CD4-positive, alpha-beta T cell (primary cell): ENCODE results near the gene OTUD5. TPM values are rescaled to one million over a fixed set of nuclear protein-coding genes. Genes with fewer than 3 reads are reported as not detected.

ENCODE experiments used
- ATAC-seq: fragments of 200-7000 bp; cut with Tn5 transposase; one replicate; pipeline ENCODE4 v1.10.0; 2022; ENCODE audit warnings: mild to moderate bottlenecking; ENCODE audit not compliant: poor library complexity
- CTCF ChIA-PET: fragments of 350-600 bp; sonication (Branson Sonifier 250); formaldehyde crosslinking; loops from one replicate; lab custom pipeline; 2021; ENCODE audit warnings: antibody characterized with exemption, inconsistent platforms; lab: Charles Lee
- POLR2A ChIA-PET: fragments of 350-600 bp; sonication (Branson Sonifier 250); formaldehyde crosslinking; loops from one replicate; lab custom pipeline; 2021; ENCODE audit warnings: antibody characterized with exemption, inconsistent platforms; lab: Charles Lee
- DNase-seq, 14 experiments: peaks; one replicate each; pipeline ENCODE4 v3.0.0-alpha.2; 2013 to 2020; ENCODE audit warnings: mixed read lengths in 2 of 14
- H3K27ac ChIP-seq, 2 donors: one replicate each; pipeline versions ENCODE4 v1.5.1 to v1.7.0; 2013; ENCODE audit warnings: low read length in 2 of 2, low read depth in 1 of 2, mild to moderate bottlenecking in 1 of 2
- H3K27me3 ChIP-seq, 2 experiments: 1 replicate in 1 of 2; 2 replicates in 1 of 2; pipeline versions ENCODE4 v1.6.1 to v1.7.0; 2013; ENCODE audit warnings: low read length in 2 of 2, control low read depth in 1 of 2, mild to moderate bottlenecking in 1 of 2, moderate library complexity in 1 of 2; ENCODE audit not compliant: insufficient read depth in 2 of 2, control insufficient read depth in 1 of 2
- H3K36me3 ChIP-seq: one replicate; pipeline ENCODE4 v1.6.1; 2013; ENCODE audit warnings: low read length, control low read depth; ENCODE audit not compliant: insufficient read depth
- H3K4me1 ChIP-seq: one replicate; pipeline ENCODE4 v1.6.1; 2013; ENCODE audit warnings: low read length, control low read depth; ENCODE audit not compliant: insufficient read depth
- H3K4me3 ChIP-seq: one replicate; pipeline ENCODE4 v1.5.1; 2013; ENCODE audit warnings: mild to moderate bottlenecking, low read length, moderate library complexity
- H3K9me3 ChIP-seq, 2 experiments: 1 replicate in 1 of 2; 2 replicates in 1 of 2; pipeline versions ENCODE4 v1.6.1 to v1.7.0; 2013; ENCODE audit warnings: low read length in 2 of 2, mild to moderate bottlenecking in 2 of 2, control low read depth in 1 of 2, moderate library complexity in 1 of 2; ENCODE audit not compliant: control insufficient read depth in 1 of 2, insufficient read depth in 1 of 2
- H3K27ac Mint-ChIP-seq: one replicate; pipeline ENCODE4 v1.8.0; 2020; ENCODE audit warnings: mixed read lengths
- H3K27me3 Mint-ChIP-seq: one replicate; pipeline ENCODE4 v1.8.0; 2021; ENCODE audit warnings: mixed read lengths
- H3K36me3 Mint-ChIP-seq: one replicate; pipeline ENCODE4 v1.8.0; 2021; ENCODE audit warnings: low read depth, mixed read lengths
- H3K4me1 Mint-ChIP-seq: one replicate; pipeline ENCODE4 v1.8.0; 2021; ENCODE audit warnings: low read depth, mixed read lengths
- H3K4me3 Mint-ChIP-seq: one replicate; pipeline ENCODE4 v1.8.0; 2020; ENCODE audit warnings: mild to moderate bottlenecking, mixed read lengths
- H3K9me3 Mint-ChIP-seq: one replicate; pipeline ENCODE4 v1.8.0; 2020; ENCODE audit warnings: mixed read lengths
- CTCF ChIP-seq: fragments of 200-600 bp; IDR thresholded peaks from one replicate; pipeline ENCODE4 v1.8.0; 2022; ENCODE audit warnings: antibody characterized with exemption, mild to moderate bottlenecking
- intact Hi-C, 2 experiments: fragments of 100-400 bp; cut with DNase I in 1 of 2; cut with micrococcal nuclease in 1 of 2; formaldehyde crosslinking; loops; one replicate each; pipeline versions ENCODE4 v1.15.1 to v1.9.0; 2023 to 2025; cut with DNase I, micrococcal nuclease
- total RNA-seq, 174 experiments: library from RNA in 2 of 174; stranded (reverse) in 2 of 174; gene quantifications; one replicate each; pipeline ENCODE4 v1.2.3 and lab custom pipeline; 2021 to 2026

The OTUD5 gene
- total RNA-seq, 2 experiments from 2014 or later, result 81.3 to 92.1 TPM

GRCh38 chrX:49000636-49001035, 43.2 kb upstream of the OTUD5 start:
- Mint-ChIP-seq H3K27ac (peak overlapping the region; percentile 98), H3K27me3 (no peaks in the 10 kb centered on the region), H3K9me3 (no peaks in the 10 kb centered on the region), H3K4me3 (peak overlapping the region; percentile 96), H3K36me3 (peaks cover 41% of the 10 kb centered on the region), H3K4me1 (peaks cover 26% of the 10 kb centered on the region)
- no peaks in the 10 kb centered on the region for H3K9me3 ChIP-seq
- peaks cover 28% of the 10 kb centered on the region for H3K36me3 ChIP-seq
- CTCF ChIA-PET, result no interaction called here
- H3K27me3 ChIP-seq, result no peaks in the 10 kb centered on the region
- H3K4me3 ChIP-seq, result no peak overlapping the region
- H3K27ac ChIP-seq, result peak overlapping the region in 1 of 2 donors; percentile 96
- ATAC-seq (no peak), DNase-seq (no peak)
- intact Hi-C loops, result loop anchor here in 1 of 2 experiments (5.0 kb wide), 2 partner anchors 43 to 122 kb away; partner anchors contain the start of genes GPKOW and OTUD5
- POLR2A ChIA-PET, result no interaction called here
- peaks cover 27% of the 10 kb centered on the region for H3K4me1 ChIP-seq
- TF ChIP-seq CTCF, result no peak

GRCh38 chrX:48999030-48999429, 41.6 kb upstream of the OTUD5 start:
- CTCF ChIA-PET, result no interaction called here
- H3K27ac Mint-ChIP-seq, result peak overlapping the region; percentile 49
- Histone ChIP-seq H3K4me1 (peaks cover 27% of the 10 kb centered on the region), H3K27me3 (no peaks in the 10 kb centered on the region), H3K36me3 (peaks cover 37% of the 10 kb centered on the region), H3K4me3 (no peak overlapping the region), H3K9me3 (no peaks in the 10 kb centered on the region), H3K27ac (no peak overlapping the region)
- no peak overlapping the region for H3K4me3 Mint-ChIP-seq
- DNase-seq (no peak), ATAC-seq (no peak)
- peaks cover 26% of the 10 kb centered on the region for H3K4me1 Mint-ChIP-seq
- no peak for TF ChIP-seq CTCF
- POLR2A ChIA-PET, result no interaction called here
- H3K9me3 Mint-ChIP-seq, result no peaks in the 10 kb centered on the region
- intact Hi-C loops, result loop anchor here in 1 of 2 experiments (2.0 to 10.0 kb wide), 2 partner anchors 42 to 756 kb away; no protein-coding TSS in a partner anchor
- H3K36me3 Mint-ChIP-seq, result peaks cover 52% of the 10 kb centered on the region
- no peaks in the 10 kb centered on the region for H3K27me3 Mint-ChIP-seq

- CTCF ChIA-PET, result no interaction called here
- no peak overlapping the region for H3K27ac ChIP-seq
- intact Hi-C loops, result loop anchor here in 1 of 2 experiments (2.0 to 10.0 kb wide), 2 partner anchors 42 to 756 kb away; no protein-coding TSS in a partner anchor
- Mint-ChIP-seq H3K36me3 (peaks cover 58% of the 10 kb centered on the region), H3K4me1 (peaks cover 23% of the 10 kb centered on the region), H3K4me3 (peak overlapping the region; percentile 62), H3K9me3 (no peaks in the 10 kb centered on the region), H3K27me3 (no peaks in the 10 kb centered on the region), H3K27ac (peak overlapping the region; percentile 49)
- no peaks in the 10 kb centered on the region for H3K27me3 ChIP-seq
- TF ChIP-seq CTCF, result no peak
- POLR2A ChIA-PET, result no interaction called here
- H3K36me3 ChIP-seq, result peaks cover 42% of the 10 kb centered on the region
- peaks cover 27% of the 10 kb centered on the region for H3K4me1 ChIP-seq
- DNase-seq (no peak), ATAC-seq (no peak)
- H3K9me3 ChIP-seq, result no peaks in the 10 kb centered on the region
- no peak overlapping the region for H3K4me3 ChIP-seq
Observed at GRCh38 chrX:48998391-48998790, 41.0 kb upstream of the OTUD5 start.
